H1 (cell line): ENCODE measurements around the gene ELMO1. TPM values are rescaled to one million over a fixed set of nuclear protein-coding genes. Genes with fewer than 3 reads are reported as not detected.

Experiments used
- CTBP2 ChIP-seq: IDR thresholded peaks from 2 replicates; pipeline ENCODE4 v1.7.0; 2011; ENCODE audit warnings: borderline replicate concordance, mild to moderate bottlenecking, moderate library complexity, mixed read lengths, low read length; ENCODE audit not compliant: insufficient read depth, insufficient read length
- JUN ChIP-seq: IDR thresholded peaks from 2 replicates; pipeline ENCODE4 v1.6.1; 2011; ENCODE audit warnings: low read depth, mild to moderate bottlenecking, improper control_type of control experiment, low read length
- RAD21 ChIP-seq, 2 experiments: IDR thresholded peaks in 1 of 2; conservative IDR thresholded peaks in 1 of 2; 2 replicates each; pipeline ENCODE4 v1.6.1; 2011; ENCODE audit warnings: low read depth in 2 of 2, low read length in 2 of 2, improper control_type of control experiment in 1 of 2, inconsistent platforms in 1 of 2, mild to moderate bottlenecking in 1 of 2, moderate library complexity in 1 of 2
- RXRA ChIP-seq: IDR thresholded peaks from 2 replicates; pipeline ENCODE4 v1.6.1; 2011; ENCODE audit warnings: low read depth, mild to moderate bottlenecking, low read length, moderate library complexity; ENCODE audit not compliant: insufficient read depth
- SIN3A ChIP-seq, 2 experiments: IDR thresholded peaks in 1 of 2; conservative IDR thresholded peaks in 1 of 2; 2 replicates each; pipeline ENCODE4 v1.6.1; 2011 to 2012; ENCODE audit warnings: low read length in 2 of 2, improper control_type of control experiment in 1 of 2, low read depth in 1 of 2, mild to moderate bottlenecking in 1 of 2
- SRF ChIP-seq: IDR thresholded peaks from 2 replicates; pipeline ENCODE4 v1.6.1; 2011; ENCODE audit warnings: mild to moderate bottlenecking, low read depth, low read length, moderate library complexity
- YY1 ChIP-seq: IDR thresholded peaks from 2 replicates; pipeline ENCODE4 v1.6.1; 2011; ENCODE audit warnings: low read depth, mild to moderate bottlenecking, low read length
- polyA plus RNA-seq, 7 experiments: library from polyadenylated mRNA; depleted of rRNA in 3 of 7; stranded (reverse) in 5 of 7; unstranded in 2 of 7; fragments of >200 nt in 5 of 7; fragments of 200-250 nt in 2 of 7; gene quantifications; 1 replicate in 5 of 7; 2 replicates in 1 of 7; 4 replicates in 1 of 7; pipeline versions ENCODE4 v1.2.1 to v1.2.3, GENCODE V29; 2011 to 2013; ENCODE audit warnings: missing spikeins in 2 of 7, mixed read lengths in 2 of 7
- total RNA-seq: library from RNA; stranded (reverse); fragmentation: NEBNext Ultra II Directional; extraction: Animal tissue kit (Norgen Biotek cat#: 25700); gene quantifications from 2 replicates; pipeline ENCODE4 v1.2.1, GENCODE V29; 2021
- TF ChIP-seq, protein P1 (sequence below): fragments of 300-600 bp; sonication (generic); IDR thresholded peaks from 2 replicates; pipeline ENCODE4 v1.7.1; 2012; ENCODE audit warnings: low read length, moderate library complexity, mild to moderate bottlenecking, inconsistent platforms; ENCODE audit not compliant: insufficient replicate concordance
- TF ChIP-seq, protein P2 (sequence below): IDR thresholded peaks from 2 replicates; pipeline ENCODE4 v1.6.1; 2011; ENCODE audit warnings: low read depth, mild to moderate bottlenecking, low read length; ENCODE audit not compliant: insufficient read depth

ELMO1 gene
- total and polyA plus RNA-seq, 2 of the 8 experiments (the other 6 are each of a cell fraction or from before 2014, with no cell fraction given), result 18.4 to 21.0 TPM

DNA sequence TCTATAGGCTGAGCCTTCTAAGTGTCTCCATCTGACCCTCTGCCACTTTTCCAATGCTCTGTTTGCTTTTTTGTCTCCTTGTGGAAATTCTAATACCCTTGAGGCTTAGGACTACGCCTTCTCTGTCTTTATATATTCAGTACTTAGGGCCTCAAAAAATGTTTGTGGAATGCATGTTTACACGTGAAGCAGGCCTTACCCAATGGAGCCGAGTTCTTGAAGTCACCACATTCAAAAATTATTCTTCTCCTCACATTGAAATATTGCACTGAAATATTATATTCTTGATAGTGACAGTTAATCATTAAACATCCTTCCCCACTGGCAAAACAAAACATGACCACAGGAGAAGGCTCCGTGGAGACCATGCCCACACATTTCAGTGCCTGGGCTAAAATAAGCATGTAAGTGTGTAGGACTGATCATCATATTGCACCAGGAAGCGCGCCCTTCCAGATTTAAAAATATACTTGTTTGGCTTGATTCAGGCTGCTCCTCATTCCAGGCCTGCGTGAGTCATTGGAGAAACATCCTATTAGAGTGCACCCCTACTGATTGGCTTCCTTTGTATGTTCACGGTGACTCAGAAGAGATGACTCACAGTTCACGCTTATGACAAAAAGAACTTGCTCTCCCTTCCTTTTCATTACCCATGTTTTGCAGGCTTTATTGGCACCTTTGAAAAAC lies 416.9 kb downstream of the ELMO1 start (continued):
- TF ChIP-seq, protein P1, sequence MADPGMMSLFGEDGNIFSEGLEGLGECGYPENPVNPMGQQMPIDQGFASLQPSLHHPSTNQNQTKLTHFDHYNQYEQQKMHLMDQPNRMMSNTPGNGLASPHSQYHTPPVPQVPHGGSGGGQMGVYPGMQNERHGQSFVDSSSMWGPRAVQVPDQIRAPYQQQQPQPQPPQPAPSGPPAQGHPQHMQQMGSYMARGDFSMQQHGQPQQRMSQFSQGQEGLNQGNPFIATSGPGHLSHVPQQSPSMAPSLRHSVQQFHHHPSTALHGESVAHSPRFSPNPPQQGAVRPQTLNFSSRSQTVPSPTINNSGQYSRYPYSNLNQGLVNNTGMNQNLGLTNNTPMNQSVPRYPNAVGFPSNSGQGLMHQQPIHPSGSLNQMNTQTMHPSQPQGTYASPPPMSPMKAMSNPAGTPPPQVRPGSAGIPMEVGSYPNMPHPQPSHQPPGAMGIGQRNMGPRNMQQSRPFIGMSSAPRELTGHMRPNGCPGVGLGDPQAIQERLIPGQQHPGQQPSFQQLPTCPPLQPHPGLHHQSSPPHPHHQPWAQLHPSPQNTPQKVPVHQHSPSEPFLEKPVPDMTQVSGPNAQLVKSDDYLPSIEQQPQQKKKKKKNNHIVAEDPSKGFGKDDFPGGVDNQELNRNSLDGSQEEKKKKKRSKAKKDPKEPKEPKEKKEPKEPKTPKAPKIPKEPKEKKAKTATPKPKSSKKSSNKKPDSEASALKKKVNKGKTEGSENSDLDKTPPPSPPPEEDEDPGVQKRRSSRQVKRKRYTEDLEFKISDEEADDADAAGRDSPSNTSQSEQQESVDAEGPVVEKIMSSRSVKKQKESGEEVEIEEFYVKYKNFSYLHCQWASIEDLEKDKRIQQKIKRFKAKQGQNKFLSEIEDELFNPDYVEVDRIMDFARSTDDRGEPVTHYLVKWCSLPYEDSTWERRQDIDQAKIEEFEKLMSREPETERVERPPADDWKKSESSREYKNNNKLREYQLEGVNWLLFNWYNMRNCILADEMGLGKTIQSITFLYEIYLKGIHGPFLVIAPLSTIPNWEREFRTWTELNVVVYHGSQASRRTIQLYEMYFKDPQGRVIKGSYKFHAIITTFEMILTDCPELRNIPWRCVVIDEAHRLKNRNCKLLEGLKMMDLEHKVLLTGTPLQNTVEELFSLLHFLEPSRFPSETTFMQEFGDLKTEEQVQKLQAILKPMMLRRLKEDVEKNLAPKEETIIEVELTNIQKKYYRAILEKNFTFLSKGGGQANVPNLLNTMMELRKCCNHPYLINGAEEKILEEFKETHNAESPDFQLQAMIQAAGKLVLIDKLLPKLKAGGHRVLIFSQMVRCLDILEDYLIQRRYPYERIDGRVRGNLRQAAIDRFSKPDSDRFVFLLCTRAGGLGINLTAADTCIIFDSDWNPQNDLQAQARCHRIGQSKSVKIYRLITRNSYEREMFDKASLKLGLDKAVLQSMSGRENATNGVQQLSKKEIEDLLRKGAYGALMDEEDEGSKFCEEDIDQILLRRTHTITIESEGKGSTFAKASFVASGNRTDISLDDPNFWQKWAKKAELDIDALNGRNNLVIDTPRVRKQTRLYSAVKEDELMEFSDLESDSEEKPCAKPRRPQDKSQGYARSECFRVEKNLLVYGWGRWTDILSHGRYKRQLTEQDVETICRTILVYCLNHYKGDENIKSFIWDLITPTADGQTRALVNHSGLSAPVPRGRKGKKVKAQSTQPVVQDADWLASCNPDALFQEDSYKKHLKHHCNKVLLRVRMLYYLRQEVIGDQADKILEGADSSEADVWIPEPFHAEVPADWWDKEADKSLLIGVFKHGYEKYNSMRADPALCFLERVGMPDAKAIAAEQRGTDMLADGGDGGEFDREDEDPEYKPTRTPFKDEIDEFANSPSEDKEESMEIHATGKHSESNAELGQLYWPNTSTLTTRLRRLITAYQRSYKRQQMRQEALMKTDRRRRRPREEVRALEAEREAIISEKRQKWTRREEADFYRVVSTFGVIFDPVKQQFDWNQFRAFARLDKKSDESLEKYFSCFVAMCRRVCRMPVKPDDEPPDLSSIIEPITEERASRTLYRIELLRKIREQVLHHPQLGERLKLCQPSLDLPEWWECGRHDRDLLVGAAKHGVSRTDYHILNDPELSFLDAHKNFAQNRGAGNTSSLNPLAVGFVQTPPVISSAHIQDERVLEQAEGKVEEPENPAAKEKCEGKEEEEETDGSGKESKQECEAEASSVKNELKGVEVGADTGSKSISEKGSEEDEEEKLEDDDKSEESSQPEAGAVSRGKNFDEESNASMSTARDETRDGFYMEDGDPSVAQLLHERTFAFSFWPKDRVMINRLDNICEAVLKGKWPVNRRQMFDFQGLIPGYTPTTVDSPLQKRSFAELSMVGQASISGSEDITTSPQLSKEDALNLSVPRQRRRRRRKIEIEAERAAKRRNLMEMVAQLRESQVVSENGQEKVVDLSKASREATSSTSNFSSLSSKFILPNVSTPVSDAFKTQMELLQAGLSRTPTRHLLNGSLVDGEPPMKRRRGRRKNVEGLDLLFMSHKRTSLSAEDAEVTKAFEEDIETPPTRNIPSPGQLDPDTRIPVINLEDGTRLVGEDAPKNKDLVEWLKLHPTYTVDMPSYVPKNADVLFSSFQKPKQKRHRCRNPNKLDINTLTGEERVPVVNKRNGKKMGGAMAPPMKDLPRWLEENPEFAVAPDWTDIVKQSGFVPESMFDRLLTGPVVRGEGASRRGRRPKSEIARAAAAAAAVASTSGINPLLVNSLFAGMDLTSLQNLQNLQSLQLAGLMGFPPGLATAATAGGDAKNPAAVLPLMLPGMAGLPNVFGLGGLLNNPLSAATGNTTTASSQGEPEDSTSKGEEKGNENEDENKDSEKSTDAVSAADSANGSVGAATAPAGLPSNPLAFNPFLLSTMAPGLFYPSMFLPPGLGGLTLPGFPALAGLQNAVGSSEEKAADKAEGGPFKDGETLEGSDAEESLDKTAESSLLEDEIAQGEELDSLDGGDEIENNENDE, result no peak
- TF ChIP-seq YY1, result no peak
- TF ChIP-seq SRF, result no peak
- no peak for TF ChIP-seq RAD21 (IDR thresholded peaks at IDR 0.05 in 1 of 2, conservative IDR thresholded peaks at IDR 0.05 in 1 of 2; ENCODE audit: low read depth in 2 of 2, low read length in 2 of 2)
- TF ChIP-seq CTBP2, result no peak
- no peak for TF ChIP-seq SIN3A (conservative IDR thresholded peaks at IDR 0.05 in 1 of 2, IDR thresholded peaks at IDR 0.05 in 1 of 2; ENCODE audit: low read depth in 1 of 2, low read length in 2 of 2)
- TF ChIP-seq JUN, result peak; percentile 85
- TF ChIP-seq, protein P2, sequence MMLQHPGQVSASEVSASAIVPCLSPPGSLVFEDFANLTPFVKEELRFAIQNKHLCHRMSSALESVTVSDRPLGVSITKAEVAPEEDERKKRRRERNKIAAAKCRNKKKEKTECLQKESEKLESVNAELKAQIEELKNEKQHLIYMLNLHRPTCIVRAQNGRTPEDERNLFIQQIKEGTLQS, result peak; percentile 40; the same call in 1 of the 2 replicates
- no peak for TF ChIP-seq RXRA
